Lower leg skin (tissue), 4 donors: Measurements from ENCODE around the gene SCN3B. TPM values are rescaled to one million over a fixed set of nuclear protein-coding genes. Genes with fewer than 3 reads are reported as not detected.

Experiments
- DNase-seq, 2 donors: peaks; one replicate each; pipeline ENCODE4 v3.0.0-alpha.2; 2019; ENCODE audit warnings: low spot score in 2 of 2
- H3K4me3 ChIP-seq: fragments of 200-600 bp; sonication (generic); 2 replicates; pipeline ENCODE4 v1.5.1; 2017; ENCODE audit warnings: mild to moderate bottlenecking, low read depth; ENCODE audit not compliant: poor library complexity, severe bottlenecking
- POLR2A ChIP-seq, 2 donors: fragments of 450-650 bp; IDR thresholded peaks; one replicate each; pipeline ENCODE4 v1.6.1; 2016 to 2017; ENCODE audit warnings: antibody characterized with exemption in 2 of 2, mild to moderate bottlenecking in 1 of 2, moderate library complexity in 1 of 2
- WGBS, 2 donors: methylation state at CpG; one replicate each; pipeline ENCODE4 v1.1.5; 2018; 5-methylcytosine and 5-hydroxymethylcytosine counted together
- intact Hi-C: fragments of 100-400 bp; cut with DNase I; formaldehyde crosslinking; loops from one replicate; pipeline ENCODE4 v1.15.0; 2023; ENCODE audit warnings: low total_unique reads
- total RNA-seq, 4 donors: library from RNA; depleted of rRNA; stranded (reverse); fragments of >200 nt; gene quantifications; one replicate each; pipeline ENCODE4 v1.1.0, GENCODE V29; 2016
- TF ChIP-seq, protein P1 (sequence below), 3 donors: fragments of 450-650 bp; IDR thresholded peaks; one replicate each; pipeline ENCODE4 v1.5.1; 2016; ENCODE audit warnings: antibody characterized with exemption in 3 of 3, mild to moderate bottlenecking in 3 of 3, moderate library complexity in 2 of 3

SCN3B gene
- total RNA-seq, 4 donors from 2014 or later, result 0.51 to 5.1 (median 0.92) TPM

DNA sequence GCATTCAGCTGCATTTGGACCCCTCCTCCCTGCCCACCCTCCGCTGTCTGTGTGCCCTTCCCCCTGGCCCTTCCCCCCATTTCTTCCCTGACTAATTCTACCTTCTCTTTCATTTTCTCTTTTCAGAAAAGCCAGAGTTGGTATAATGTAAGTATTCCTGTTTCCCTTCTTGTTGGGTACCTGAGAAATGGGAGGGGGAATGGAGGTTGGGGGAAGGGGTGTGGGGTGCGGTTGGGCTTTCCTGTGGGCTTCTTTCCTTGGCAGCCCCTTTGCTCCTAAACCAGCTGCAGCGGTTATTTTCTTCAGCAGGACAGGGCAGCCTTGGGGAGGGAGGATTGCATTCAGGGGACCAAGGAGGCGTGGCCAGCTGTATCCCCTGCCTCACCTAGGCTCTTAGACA lies 70.2 kb downstream of the SCN3B start:
- intact Hi-C loops, result loop anchor here (5.0 kb wide), 1 partner anchor 118 kb away; no protein-coding TSS in a partner anchor
- no peak overlapping the region for H3K4me3 ChIP-seq
- WGBS, 2 donors, result 86 to 95% methylated on average over 4 of the region's 4 CpGs
- TF ChIP-seq, protein P1, sequence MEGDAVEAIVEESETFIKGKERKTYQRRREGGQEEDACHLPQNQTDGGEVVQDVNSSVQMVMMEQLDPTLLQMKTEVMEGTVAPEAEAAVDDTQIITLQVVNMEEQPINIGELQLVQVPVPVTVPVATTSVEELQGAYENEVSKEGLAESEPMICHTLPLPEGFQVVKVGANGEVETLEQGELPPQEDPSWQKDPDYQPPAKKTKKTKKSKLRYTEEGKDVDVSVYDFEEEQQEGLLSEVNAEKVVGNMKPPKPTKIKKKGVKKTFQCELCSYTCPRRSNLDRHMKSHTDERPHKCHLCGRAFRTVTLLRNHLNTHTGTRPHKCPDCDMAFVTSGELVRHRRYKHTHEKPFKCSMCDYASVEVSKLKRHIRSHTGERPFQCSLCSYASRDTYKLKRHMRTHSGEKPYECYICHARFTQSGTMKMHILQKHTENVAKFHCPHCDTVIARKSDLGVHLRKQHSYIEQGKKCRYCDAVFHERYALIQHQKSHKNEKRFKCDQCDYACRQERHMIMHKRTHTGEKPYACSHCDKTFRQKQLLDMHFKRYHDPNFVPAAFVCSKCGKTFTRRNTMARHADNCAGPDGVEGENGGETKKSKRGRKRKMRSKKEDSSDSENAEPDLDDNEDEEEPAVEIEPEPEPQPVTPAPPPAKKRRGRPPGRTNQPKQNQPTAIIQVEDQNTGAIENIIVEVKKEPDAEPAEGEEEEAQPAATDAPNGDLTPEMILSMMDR (IDR thresholded peaks at IDR 0.05), result no peak
- no peak for TF ChIP-seq POLR2A (IDR thresholded peaks at IDR 0.05)
- no peak for DNase-seq

DNA sequence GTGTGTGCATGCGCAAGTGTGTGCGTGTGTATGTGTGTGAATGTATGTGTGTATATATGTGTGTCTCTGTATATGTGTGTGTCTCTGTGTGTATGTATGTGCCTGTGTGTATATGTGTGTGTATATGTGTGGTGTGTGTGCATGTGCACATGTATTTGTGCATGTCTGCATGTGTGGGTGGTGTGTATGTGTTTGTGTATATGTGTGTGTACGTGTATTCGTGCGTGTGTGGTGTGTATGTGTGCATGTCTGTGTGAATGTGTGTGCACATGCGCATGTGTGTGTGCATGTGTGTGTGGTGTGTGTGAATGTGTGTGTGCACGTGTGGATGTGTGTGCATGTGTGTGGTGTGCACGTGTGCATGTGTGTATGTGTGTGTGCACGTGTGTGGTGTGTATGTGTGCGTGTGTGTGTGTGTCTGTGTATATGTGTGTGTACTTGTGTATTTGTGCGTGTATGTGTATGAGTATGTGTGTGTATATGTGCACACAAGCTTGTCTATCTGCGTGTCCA lies 71.4 kb downstream of the SCN3B start:
- no peak for TF ChIP-seq POLR2A (IDR thresholded peaks at IDR 0.05)
- 90 to 91% methylated on average over 12 of the region's 12 CpGs for WGBS, 2 donors
- intact Hi-C loops, result loop anchor here (5.0 kb wide), 1 partner anchor 119 kb away; no protein-coding TSS in a partner anchor
- no peak for DNase-seq
- H3K4me3 ChIP-seq, result no peak overlapping the region

DNA sequence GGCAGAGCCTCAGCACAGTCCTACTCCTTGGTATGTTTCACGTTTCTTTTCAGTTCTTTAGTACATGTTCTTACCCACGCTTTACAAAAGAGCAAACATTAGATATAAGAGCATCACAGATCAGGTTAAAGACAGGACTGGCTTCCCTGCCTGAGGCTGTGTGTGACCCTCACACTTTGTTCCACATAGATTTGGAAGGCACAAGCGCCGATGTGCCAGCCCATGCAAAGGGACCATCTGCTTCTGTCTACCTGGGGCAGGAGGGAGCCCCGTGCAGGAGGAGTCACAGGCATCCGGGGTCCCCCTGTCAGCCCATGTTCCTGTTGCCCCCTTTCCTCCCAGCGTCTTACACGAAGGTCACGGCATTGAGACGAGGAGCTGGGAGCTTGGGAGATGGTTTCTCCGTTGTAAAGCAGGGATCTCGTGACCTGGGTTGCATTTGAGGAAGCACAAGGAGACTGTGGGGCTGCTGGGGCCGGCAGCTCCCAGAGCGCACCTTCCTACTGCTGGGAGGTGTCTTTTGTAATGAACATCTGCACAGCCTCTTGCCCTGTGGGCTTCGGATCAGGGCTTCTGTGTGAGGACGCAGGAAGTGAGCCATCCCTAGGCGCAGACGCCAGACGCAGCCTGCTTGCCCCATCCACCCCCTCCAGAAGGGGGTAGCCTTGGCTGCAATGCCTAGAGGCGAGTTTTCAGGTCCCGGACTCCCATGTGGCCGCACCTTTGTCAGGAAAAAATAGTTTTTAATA lies 72.6 kb downstream of the SCN3B start:
- 80 to 83% methylated on average over 22 of the region's 22 CpGs for WGBS, 2 donors
- TF ChIP-seq POLR2A (IDR thresholded peaks at IDR 0.05), result no peak
- no peak for DNase-seq
- H3K4me3 ChIP-seq, result no peak overlapping the region
- intact Hi-C loops, result loop anchor here (5.0 kb wide), 1 partner anchor 120 kb away; no protein-coding TSS in a partner anchor

DNA sequence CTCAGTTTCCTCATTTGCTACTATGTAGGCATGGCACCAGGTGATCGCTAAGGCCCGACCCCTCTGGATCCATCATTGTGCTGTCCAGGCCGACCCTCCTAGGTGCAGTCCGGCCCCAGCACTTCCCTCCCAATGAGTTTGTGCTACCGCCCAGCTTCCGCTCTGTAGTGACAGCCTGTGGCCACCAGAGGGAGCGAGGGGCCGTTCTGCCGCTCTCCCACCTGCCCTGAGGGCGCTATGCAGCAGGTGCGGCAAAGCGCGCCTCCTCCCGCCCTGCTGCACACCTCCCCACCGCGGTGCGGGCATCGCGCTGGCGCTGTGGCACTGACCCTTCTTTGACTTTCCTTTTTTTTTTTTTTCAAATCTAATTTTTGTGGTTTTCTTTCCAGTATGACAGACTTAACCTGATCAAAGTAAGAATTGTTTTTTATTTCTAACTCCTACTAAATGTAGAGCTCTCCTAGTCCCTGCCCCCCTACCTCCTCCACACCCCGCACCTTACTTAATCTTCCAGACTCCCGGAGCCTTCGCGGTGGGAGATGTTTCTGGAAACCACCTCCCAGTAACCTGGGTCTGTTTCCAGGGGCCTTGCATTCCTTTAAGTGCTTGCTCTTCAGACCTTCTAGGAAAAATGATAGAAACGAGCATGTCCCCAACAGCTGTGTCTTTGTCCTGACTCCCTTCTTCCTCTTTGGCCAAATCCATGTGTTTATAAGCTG lies 73.7 kb downstream of the SCN3B start:
- intact Hi-C loops, result loop anchor here (5.0 kb wide), 1 partner anchor 122 kb away; no protein-coding TSS in a partner anchor
- peak; percentile 30 to 91 for DNase-seq
- 9 to 10% methylated on average over 25 of the region's 25 CpGs for WGBS, 2 donors
- TF ChIP-seq, protein P1 (IDR thresholded peaks at IDR 0.05), result peak in 1 of 3 donors; percentile 65
- TF ChIP-seq POLR2A (IDR thresholded peaks at IDR 0.05), result no peak
- H3K4me3 ChIP-seq, result no peak overlapping the region

DNA sequence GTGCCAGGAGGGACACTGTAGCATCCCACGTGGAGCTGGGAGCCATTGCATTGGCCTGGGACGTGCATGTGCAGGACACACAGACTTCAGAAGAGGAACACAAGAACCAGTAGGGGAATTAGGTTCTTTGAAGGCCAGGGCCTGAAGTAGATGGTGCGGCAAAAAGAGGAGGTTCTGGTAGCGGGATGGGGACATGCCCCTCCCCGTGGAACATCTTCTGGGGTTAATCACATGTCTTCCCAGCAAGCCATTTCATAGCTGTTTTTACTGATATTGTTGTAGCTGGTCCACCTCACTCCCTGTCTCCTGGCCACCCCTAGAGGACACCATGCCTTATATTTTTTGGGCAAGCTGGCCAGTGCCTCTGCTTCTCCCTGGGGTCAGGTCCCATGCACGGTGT lies 74.3 kb downstream of the SCN3B start:
- DNase-seq, result no peak
- TF ChIP-seq POLR2A (IDR thresholded peaks at IDR 0.05), result no peak
- TF ChIP-seq, protein P1 (IDR thresholded peaks at IDR 0.05), result no peak
- 87 to 90% methylated on average over 6 of the region's 6 CpGs for WGBS, 2 donors
- intact Hi-C loops, result loop anchor here (5.0 kb wide), 1 partner anchor 122 kb away; no protein-coding TSS in a partner anchor
- H3K4me3 ChIP-seq, result no peak overlapping the region

DNA sequence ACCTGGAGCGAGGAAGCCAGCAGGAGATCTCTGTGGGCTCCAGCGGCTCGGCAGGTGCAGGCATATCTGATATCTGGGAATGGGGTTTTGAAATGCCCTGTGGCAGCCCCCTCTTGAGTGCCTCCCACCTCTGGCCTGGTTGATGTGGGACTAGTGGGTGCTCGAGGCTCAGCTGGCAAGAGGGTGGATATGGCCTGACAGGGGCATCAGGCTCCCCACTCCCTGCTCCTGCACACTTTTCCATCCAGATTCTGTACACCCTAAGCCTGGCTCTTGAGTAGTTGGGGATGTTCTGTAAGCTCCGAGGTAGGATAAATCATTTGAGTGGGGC lies 75.0 kb downstream of the SCN3B start:
- H3K4me3 ChIP-seq, result no peak overlapping the region
- WGBS, 2 donors, result 86 to 91% methylated on average over 5 of the region's 5 CpGs
- intact Hi-C loops, result loop anchor here (2.0 kb wide), 1 partner anchor 67 kb away; no protein-coding TSS in a partner anchor
- TF ChIP-seq, protein P1 (IDR thresholded peaks at IDR 0.05), result no peak
- TF ChIP-seq POLR2A (IDR thresholded peaks at IDR 0.05), result no peak
- DNase-seq, result no peak

Other genes with a start within 250 kb of the SCN3B start
- 1 to 10 TPM in 1 of 4 donors, under 1 TPM in 3; 0.30 to 1.5 (median 0.68) TPM for gene GRAMD1B, start 224.4 kb downstream of the SCN3B start, total RNA-seq
- 1 to 10 TPM; 6.9 to 8.5 (median 7.9) TPM for gene ZNF202, start 87.0 kb upstream of the SCN3B start, total RNA-seq
- gene OR6X1, start 99.9 kb upstream of the SCN3B start, total RNA-seq, result not detected
- gene OR6M1, start 151.7 kb upstream of the SCN3B start, total RNA-seq, result not detected
- not detected for gene TMEM225, start 231.0 kb upstream of the SCN3B start, total RNA-seq
- under 1 TPM in 1 of 4 donors, not detected in 3; 0.06 TPM for gene OR8D4, start 247.5 kb upstream of the SCN3B start, total RNA-seq